Prostate gland (tissue), 2 donors: ENCODE results near the gene CMTM2.

ENCODE experiments used
- CTCF ChIP-seq, 4 experiments: fragments of 200-600 bp in 2 of 4; fragments of 450-650 bp in 2 of 4; sonication (generic) in 2 of 4; IDR thresholded peaks; 1 replicate in 3 of 4; 2 replicates in 1 of 4; pipeline ENCODE4 v1.5.1; 2016 to 2019; ENCODE audit warnings: antibody characterized with exemption in 4 of 4, mild to moderate bottlenecking in 2 of 4, moderate library complexity in 2 of 4
- POLR2A ChIP-seq: fragments of 450-650 bp; IDR thresholded peaks from one replicate; pipeline ENCODE4 v1.6.1; 2016; ENCODE audit warnings: antibody characterized with exemption, mild to moderate bottlenecking

- TF ChIP-seq POLR2A (no peak), CTCF (IDR thresholded peaks at IDR 0.05) (no peak)
Measured at GRCh38 chr16:66616592-66616991, 37.3 kb downstream of the CMTM2 start.
